ENCODE results near the gene STPG1. TPM values are rescaled to one million over a fixed set of nuclear protein-coding genes. Genes with fewer than 3 reads are reported as not detected.

Gene STPG1
- total RNA-seq, 1 donor from 2014 or later, result 16.7 TPM

DNA sequence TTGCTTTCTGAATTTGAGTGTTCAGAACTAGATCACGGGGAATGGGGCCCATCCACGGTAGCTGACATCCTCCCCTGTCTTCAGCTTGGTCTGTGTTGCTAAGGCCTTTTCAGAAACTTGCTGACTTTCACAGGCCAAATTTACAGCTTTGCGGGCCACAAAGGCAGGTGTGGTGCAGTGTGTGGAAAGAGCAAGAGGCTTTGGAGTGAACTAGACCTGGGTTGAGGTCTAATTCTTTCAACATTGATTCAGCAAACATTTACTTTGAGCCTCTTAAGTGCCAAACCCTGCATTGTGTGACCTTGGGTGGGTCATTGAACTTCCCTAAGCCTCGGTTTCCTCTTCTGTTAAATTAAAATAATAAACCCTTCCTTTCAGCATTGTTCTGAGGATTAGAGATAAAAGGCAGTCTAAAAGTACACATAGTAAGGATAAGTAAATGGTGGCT is 24.3 kb downstream of the STPG1 start:
- Mint-ChIP-seq H3K9me3 (ENCODE audit: low read depth) (no peaks in the 10 kb centered on the region), H3K4me3 (ENCODE audit: low read depth) (no peak overlapping the region), H3K27me3 (no peaks in the 10 kb centered on the region), H3K36me3 (ENCODE audit: insufficient read depth) (peaks cover 11% of the 10 kb centered on the region), H3K27ac (peak overlapping the region; percentile 84), H3K4me1 (ENCODE audit: low read depth) (peaks cover 16% of the 10 kb centered on the region)
- no peak for DNase-seq (ENCODE audit: low spot score, unreplicated experiment)
- TF ChIP-seq, protein P1, sequence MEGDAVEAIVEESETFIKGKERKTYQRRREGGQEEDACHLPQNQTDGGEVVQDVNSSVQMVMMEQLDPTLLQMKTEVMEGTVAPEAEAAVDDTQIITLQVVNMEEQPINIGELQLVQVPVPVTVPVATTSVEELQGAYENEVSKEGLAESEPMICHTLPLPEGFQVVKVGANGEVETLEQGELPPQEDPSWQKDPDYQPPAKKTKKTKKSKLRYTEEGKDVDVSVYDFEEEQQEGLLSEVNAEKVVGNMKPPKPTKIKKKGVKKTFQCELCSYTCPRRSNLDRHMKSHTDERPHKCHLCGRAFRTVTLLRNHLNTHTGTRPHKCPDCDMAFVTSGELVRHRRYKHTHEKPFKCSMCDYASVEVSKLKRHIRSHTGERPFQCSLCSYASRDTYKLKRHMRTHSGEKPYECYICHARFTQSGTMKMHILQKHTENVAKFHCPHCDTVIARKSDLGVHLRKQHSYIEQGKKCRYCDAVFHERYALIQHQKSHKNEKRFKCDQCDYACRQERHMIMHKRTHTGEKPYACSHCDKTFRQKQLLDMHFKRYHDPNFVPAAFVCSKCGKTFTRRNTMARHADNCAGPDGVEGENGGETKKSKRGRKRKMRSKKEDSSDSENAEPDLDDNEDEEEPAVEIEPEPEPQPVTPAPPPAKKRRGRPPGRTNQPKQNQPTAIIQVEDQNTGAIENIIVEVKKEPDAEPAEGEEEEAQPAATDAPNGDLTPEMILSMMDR (IDR thresholded peaks at IDR 0.05; ENCODE audit: unreplicated experiment), result no peak

DNA sequence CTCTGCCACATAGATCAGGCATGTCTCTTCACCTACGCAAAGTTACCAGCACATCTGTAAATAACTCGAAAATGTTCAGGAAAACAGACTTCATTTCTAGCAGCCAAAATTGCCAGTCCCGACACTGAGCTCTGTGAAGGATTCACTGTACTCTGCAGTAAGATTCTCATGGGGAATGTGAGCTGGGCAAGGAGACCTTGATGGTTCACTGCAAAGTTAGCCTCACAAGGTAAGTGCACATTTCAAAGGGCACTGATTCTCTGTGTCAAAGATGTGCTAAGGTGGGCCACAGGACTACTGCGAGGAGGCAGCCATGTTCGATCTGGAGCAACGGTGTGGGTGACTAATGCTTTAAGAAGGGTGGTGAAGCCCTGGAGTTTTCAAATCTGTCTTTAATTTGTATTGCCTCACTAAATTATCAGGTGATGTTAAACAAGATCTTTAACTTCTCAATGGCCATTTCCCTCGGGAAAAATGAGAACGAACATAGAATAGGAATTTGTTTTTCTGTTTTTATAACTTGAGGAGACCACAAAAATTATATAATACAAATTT is 25.2 kb downstream of the STPG1 start:
- Mint-ChIP-seq H3K9me3 (ENCODE audit: low read depth) (no peaks in the 10 kb centered on the region), H3K4me3 (ENCODE audit: low read depth) (no peak overlapping the region), H3K27me3 (no peaks in the 10 kb centered on the region), H3K36me3 (ENCODE audit: insufficient read depth) (peaks cover 11% of the 10 kb centered on the region), H3K27ac (no peak overlapping the region), H3K4me1 (ENCODE audit: low read depth) (peaks cover 16% of the 10 kb centered on the region)
- TF ChIP-seq, protein P1 (IDR thresholded peaks at IDR 0.05; ENCODE audit: unreplicated experiment), result no peak
- DNase-seq (ENCODE audit: low spot score, unreplicated experiment), result no peak

DNA sequence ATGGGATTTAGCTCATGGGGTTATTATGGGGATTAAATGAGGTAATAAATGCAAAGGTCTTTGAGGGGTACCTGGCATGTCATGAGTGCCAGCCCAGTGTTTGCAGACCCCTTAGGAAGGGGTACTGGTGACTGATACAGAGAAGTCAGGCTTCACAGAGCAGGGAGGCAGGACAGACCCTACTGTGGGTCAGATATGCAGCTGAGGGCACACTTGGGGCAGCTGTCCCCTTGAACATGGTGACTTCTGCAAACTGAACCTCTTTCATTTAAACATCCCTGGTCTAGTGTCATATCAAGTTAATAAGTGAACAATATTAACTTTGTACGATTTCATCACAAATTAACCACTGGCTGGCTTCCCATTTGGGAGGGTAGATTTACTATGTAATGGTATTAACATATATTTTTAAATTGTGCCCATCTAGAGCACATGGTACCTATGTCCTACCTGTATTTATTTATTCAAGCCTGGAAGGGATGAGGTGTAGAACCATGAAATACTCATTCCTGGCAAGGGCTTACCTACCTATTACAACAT is 25.9 kb downstream of the STPG1 start:
- H3K27ac Mint-ChIP-seq, result no peak overlapping the region
- no peak for DNase-seq (ENCODE audit: low spot score, unreplicated experiment)
- H3K4me1 Mint-ChIP-seq (ENCODE audit: low read depth), result peaks cover 16% of the 10 kb centered on the region
- H3K4me3 Mint-ChIP-seq (ENCODE audit: low read depth), result no peak overlapping the region
- no peaks in the 10 kb centered on the region for H3K9me3 Mint-ChIP-seq (ENCODE audit: low read depth)
- no peaks in the 10 kb centered on the region for H3K27me3 Mint-ChIP-seq
- peaks cover 16% of the 10 kb centered on the region for H3K36me3 Mint-ChIP-seq (ENCODE audit: insufficient read depth)
- TF ChIP-seq, protein P1 (IDR thresholded peaks at IDR 0.05; ENCODE audit: unreplicated experiment), result no peak

DNA sequence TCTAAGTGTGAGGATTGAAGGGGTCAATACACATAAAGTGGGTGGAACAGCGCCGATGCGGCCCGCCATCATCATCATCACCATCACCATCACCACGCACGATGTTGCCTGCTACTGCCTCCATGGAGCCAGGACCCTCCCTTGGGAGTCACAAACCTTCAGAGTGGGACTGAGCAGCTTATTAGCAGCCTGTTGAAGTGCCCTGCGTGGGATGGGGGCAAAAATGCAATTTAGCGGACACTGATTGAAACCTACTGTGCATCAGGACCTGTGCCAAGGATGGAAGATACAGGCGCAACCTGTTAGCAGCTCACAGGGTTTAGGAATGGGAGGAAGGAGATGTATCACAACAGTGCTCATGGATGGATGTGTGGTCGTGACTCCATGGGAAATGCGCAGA is 26.7 kb downstream of the STPG1 start:
- Mint-ChIP-seq H3K4me1 (ENCODE audit: low read depth) (peaks cover 16% of the 10 kb centered on the region), H3K9me3 (ENCODE audit: low read depth) (no peaks in the 10 kb centered on the region), H3K36me3 (ENCODE audit: insufficient read depth) (peaks cover 22% of the 10 kb centered on the region), H3K4me3 (ENCODE audit: low read depth) (no peak overlapping the region), H3K27ac (peak overlapping the region; percentile 31), H3K27me3 (no peaks in the 10 kb centered on the region)
- TF ChIP-seq, protein P1 (IDR thresholded peaks at IDR 0.05; ENCODE audit: unreplicated experiment), result no peak
- DNase-seq (ENCODE audit: low spot score, unreplicated experiment), result no peak

DNA sequence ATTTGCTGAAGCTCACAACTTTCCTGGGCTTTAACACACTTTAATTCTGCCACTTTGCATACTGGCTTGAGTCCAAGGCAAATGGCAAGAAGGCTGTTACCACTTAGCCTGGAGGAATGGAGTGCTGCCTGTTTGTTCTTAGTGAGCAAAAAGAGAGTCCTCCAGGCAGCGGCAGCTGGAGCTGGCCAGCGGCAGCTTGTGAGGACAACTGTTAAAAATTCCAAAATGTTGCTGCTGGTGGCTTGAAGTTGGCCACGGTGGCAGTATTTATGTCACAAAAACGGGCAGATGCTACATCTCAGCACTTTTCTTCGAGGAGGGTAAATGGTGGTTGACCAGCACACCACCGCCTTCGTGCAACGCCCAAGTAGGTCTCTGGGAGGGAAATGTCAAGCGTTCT is 27.3 kb downstream of the STPG1 start:
- Mint-ChIP-seq H3K4me1 (ENCODE audit: low read depth) (peaks cover 16% of the 10 kb centered on the region), H3K36me3 (ENCODE audit: insufficient read depth) (peaks cover 25% of the 10 kb centered on the region), H3K9me3 (ENCODE audit: low read depth) (no peaks in the 10 kb centered on the region), H3K27me3 (no peaks in the 10 kb centered on the region), H3K4me3 (ENCODE audit: low read depth) (no peak overlapping the region), H3K27ac (no peak overlapping the region)
- DNase-seq (ENCODE audit: low spot score, unreplicated experiment), result no peak
- TF ChIP-seq, protein P1 (IDR thresholded peaks at IDR 0.05; ENCODE audit: unreplicated experiment), result no peak
